ENCODE measurements around the gene EIF4B.
A peak's percentile ranks its signal among the peaks of the same experiment; 100 is the strongest.
"Not testable (repeated sequence)": the region's sequence is repeated elsewhere in the genome, so short reads cannot be mapped to it uniquely, and the experiment has no call there.

Gene EIF4B

GRCh38 chr12:53004178-53004577, 2.1 kb upstream of the EIF4B start:
- DNase-seq (ENCODE audit: low read depth): no peak

GRCh38 chr12:53004582-53004981, 1.7 kb upstream of the EIF4B start:
- no peak for DNase-seq (ENCODE audit: low read depth)

GRCh38 chr12:53005215-53005985, 856 bp upstream of the EIF4B start:
- no peak for DNase-seq (ENCODE audit: low read depth)

- DNase-seq (ENCODE audit: low read depth): peak; percentile 62
Measured at GRCh38 chr12:53006810-53007309, 604 bp downstream of the EIF4B start.

GRCh38 chr12:53007343-53007742, 1.1 kb downstream of the EIF4B start:
- DNase-seq (ENCODE audit: low read depth): no peak

DNA sequence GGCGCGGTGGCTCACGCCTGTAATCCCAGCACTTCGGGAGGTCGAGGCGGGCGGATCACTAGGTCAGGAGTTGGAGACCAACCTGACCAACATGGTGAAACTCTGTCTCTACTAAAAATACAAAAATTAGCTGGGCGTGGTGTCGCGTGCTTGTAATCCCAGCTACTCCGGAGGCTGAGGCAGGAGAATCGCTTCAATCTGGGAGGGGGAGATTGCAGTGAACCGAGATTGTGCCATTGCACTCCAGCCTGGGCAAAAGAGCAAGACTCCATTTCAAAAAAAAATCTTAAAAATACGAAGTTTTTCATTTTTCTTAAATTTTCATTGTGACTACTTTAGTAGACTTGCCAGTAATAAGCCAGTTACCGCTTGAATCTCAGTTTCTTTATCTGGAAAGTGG, 2.5 kb downstream of the EIF4B start:
- DNase-seq (ENCODE audit: low read depth): not testable (repeated sequence)

GRCh38 chr12:53010955-53011354, 4.7 kb downstream of the EIF4B start:
- no peak for DNase-seq (ENCODE audit: low read depth)

- DNase-seq (ENCODE audit: low read depth): no peak
Measured at GRCh38 chr12:53011889-53012288, 5.6 kb downstream of the EIF4B start.

GRCh38 chr12:53012928-53013327, 6.7 kb downstream of the EIF4B start:
- no peak for DNase-seq (ENCODE audit: low read depth)

GRCh38 chr12:53014709-53015108, 8.5 kb downstream of the EIF4B start:
- no peak for DNase-seq (ENCODE audit: low read depth)

- no peak for DNase-seq (ENCODE audit: low read depth)
Measured at GRCh38 chr12:53025250-53025649, 19.0 kb downstream of the EIF4B start.

- DNase-seq (ENCODE audit: low read depth): not testable (repeated sequence)
Measured at GRCh38 chr12:53027014-53027413, 20.8 kb downstream of the EIF4B start.

GRCh38 chr12:53031616-53032015, 25.4 kb downstream of the EIF4B start:
- DNase-seq (ENCODE audit: low read depth): no peak

- not testable (repeated sequence) for DNase-seq (ENCODE audit: low read depth)
Measured at GRCh38 chr12:53033832-53034231, 27.6 kb downstream of the EIF4B start.

- DNase-seq (ENCODE audit: low read depth): no peak
Measured at GRCh38 chr12:53034459-53034858, 28.2 kb downstream of the EIF4B start.

DNA sequence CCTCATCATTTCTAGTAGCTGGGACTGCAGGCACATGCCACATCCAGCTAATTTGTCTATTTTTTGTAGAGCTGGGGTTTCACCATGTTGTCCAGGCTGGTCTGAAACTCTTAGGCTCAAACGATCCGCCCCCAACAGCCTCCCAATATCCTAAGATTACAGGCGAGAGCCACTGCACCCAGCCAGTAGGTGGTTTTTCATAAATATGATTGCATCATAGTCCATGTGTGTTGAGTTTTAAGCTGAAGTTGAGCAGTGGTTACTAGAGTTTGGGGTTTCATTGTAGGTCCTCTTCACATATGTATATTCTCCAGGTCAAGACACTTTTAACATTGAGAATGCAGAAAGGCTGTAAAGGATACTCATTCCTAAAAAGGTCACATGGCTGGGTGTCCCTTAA, 30.5 kb downstream of the EIF4B start:
- DNase-seq (ENCODE audit: low read depth): no peak

DNA sequence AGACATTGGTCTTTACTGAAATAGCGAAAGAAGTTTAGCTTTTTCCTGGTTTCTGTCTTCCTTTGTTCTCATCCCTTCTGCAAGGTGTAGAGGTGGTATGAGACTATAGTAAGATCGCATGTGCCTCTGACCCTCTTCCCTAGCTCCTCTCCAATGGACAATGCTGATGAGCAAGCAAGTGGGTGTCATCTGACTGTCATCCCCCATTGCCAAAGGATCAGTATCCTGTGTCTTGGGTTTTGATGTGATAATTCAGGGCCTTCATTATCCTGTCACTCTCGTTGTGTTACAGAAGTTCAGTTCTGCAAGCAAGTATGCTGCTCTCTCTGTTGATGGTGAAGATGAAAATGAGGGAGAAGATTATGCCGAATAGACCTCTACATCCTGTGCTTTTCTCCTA, 33.6 kb downstream of the EIF4B start:
- no peak for DNase-seq (ENCODE audit: low read depth)

GRCh38 chr12:53042607-53043454, 36.6 kb downstream of the EIF4B start:
- no peak for DNase-seq (ENCODE audit: low read depth)

DNA sequence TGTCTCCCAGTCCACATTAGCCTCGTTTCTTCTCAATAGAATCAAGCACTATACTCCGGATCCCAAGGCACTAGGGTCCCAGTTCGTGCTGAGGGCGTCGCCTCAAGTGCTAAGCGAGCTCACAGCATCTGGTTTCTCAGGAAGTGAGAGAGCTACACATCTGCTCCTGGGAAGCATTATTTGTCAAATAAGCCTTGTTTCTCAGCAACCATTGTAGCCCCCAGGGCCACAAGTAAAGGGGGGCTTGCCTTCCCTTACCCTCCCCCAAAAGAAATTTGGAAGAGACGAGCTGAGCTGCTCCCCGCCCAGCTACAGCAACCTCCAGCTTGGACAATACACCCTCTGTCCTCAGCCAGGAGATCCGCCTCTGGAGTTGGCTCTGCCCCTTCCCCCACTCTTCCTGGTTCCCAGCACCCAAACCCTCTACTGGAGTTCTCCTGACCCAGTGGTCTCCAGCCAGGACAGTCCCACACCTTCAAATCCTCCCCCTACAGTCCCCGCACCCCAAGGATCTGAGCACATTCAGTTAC, 37.9 kb downstream of the EIF4B start:
- no peak for DNase-seq (ENCODE audit: low read depth)

DNA sequence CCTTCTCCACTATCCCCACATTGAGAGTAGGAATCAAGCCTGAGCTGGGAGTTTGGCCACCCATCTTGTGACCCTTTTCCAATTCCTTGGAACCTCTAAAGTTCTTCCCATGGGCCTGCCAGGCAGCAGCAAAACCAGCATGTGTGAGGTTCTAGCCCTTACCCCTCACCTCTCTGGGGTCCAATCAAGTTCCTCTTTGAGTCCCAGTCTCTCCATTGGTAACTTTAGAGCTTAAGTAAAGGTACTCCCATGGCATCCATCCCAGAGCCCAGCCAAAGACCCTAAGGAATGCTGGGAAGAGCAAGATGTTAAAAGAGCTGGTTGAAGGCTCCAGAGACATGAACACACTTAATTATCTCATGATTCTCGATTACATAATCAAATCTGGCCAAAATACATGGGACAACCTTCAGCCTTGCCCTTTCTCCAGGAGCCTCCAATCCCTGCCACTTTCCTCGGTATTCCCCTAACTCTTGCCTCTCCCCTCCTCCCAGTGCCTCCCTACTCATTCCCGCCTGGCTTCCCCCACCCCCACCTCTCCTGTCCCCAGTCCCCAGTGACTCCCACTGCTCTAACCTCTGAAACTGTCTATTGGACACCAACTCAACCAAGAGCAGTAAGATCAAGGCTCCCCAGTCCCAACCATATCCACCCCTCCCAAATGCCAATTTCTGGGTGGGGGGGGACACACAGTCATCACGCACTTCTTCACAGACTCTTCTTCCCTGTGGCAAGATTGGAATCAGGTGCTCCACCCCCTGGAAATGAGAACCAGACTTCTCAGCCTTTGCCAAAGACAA, 38.8 kb downstream of the EIF4B start:
- no peak for DNase-seq (ENCODE audit: low read depth)

- DNase-seq (ENCODE audit: low read depth): no peak
Measured at GRCh38 chr12:53045696-53046045, 39.4 kb downstream of the EIF4B start.

DNA sequence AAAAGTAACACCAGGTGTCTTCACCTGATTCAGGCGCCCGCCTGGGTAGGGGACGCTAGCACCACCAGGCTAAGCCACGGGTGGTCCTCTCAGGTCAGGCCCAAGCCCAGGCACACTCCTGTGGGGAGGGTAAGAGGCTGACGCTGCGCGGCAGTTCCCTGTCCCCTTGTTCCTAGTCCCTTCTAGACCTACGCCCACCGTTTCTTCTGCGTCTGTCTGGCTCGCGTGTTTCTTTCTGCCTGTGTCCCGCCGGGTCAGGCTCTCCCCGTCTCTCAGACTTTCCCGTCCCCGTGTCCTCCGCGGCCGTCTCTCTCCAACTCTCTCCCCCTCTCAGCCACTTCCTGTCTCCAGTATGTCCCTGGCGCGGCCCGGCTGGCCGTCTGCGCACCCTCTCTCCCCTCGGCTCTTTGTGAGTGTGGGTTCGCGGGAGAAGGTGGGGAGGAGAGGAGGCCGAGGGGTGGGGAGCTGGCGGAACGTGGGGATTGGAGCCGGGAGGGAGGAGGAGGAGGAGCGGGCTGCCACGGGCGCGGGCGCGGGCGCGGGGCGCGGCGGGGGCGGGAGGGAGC, 40.5 kb downstream of the EIF4B start:
- no peak for DNase-seq (ENCODE audit: low read depth)

Data from stimulated activated CD8-positive, alpha-beta memory T cell treated with anti-CD3 and anti-CD28 coated beads, Interleukin-15, amount 100 ng/mL, for 24 hours (primary cell).